H9 (cell line): ENCODE results near the gene CALHM4. TPM values are rescaled to one million over a fixed set of nuclear protein-coding genes. Genes with fewer than 3 reads are reported as not detected.

Source experiments
- DNase-seq: peaks from one replicate; pipeline ENCODE4 v3.0.0-alpha.2; 2017
- H2AFZ ChIP-seq: one replicate; pipeline ENCODE4 v1.6.1; 2013; ENCODE audit warnings: mild to moderate bottlenecking, low read length, control low read depth, moderate library complexity
- H2AK5ac ChIP-seq: 2 replicates; pipeline ENCODE4 v1.6.1; 2013; ENCODE audit warnings: low read length, control low read depth, mixed read lengths; ENCODE audit not compliant: insufficient read length
- H2BK120ac ChIP-seq: one replicate; pipeline ENCODE4 v1.6.1; 2013; ENCODE audit warnings: low read depth, mild to moderate bottlenecking, low read length, control low read depth, inconsistent platforms; ENCODE audit not compliant: poor library complexity, severe bottlenecking
- H2BK12ac ChIP-seq: 2 replicates; pipeline ENCODE4 v1.6.1; 2013; ENCODE audit warnings: low read length, control low read depth, mixed read lengths, low read depth; ENCODE audit not compliant: insufficient read length
- H2BK15ac ChIP-seq: 2 replicates; pipeline ENCODE4 v1.6.1; 2013; ENCODE audit warnings: low read depth, low read length, control low read depth
- H2BK20ac ChIP-seq: one replicate; pipeline ENCODE4 v1.6.1; 2013; ENCODE audit warnings: low read depth, mild to moderate bottlenecking, low read length, control low read depth, inconsistent platforms; ENCODE audit not compliant: poor library complexity, severe bottlenecking
- H2BK5ac ChIP-seq: 2 replicates; pipeline ENCODE4 v1.6.1; 2013; ENCODE audit warnings: low read length, control low read depth, mixed read lengths; ENCODE audit not compliant: insufficient read length
- H3K14ac ChIP-seq: 2 replicates; pipeline ENCODE4 v1.6.1; 2013; ENCODE audit warnings: low read length, control low read depth; ENCODE audit not compliant: insufficient read depth
- H3K18ac ChIP-seq: 2 replicates; pipeline ENCODE4 v1.6.1; 2013; ENCODE audit warnings: low read depth, mild to moderate bottlenecking, mixed read lengths, low read length, control low read depth; ENCODE audit not compliant: insufficient read length
- H3K23ac ChIP-seq: 2 replicates; pipeline ENCODE4 v1.6.1; 2013; ENCODE audit warnings: low read length, control low read depth, mixed read lengths, low read depth; ENCODE audit not compliant: insufficient read length
- H3K23me2 ChIP-seq: 2 replicates; pipeline ENCODE4 v1.6.1; 2013; ENCODE audit warnings: low read depth, mild to moderate bottlenecking, mixed read lengths, low read length, control low read depth; ENCODE audit not compliant: insufficient read length, poor library complexity, severe bottlenecking
- H3K27ac ChIP-seq: 2 replicates; pipeline ENCODE4 v1.5.1; 2013; ENCODE audit warnings: low read length, control low read depth, mixed read lengths, low read depth; ENCODE audit not compliant: insufficient read length
- H3K27me3 ChIP-seq: 2 replicates; pipeline ENCODE4 v1.6.1; 2013; ENCODE audit warnings: low read length, control low read depth, inconsistent platforms; ENCODE audit not compliant: insufficient read depth
- H3K4ac ChIP-seq: 2 replicates; pipeline ENCODE4 v1.6.1; 2013; ENCODE audit warnings: low read depth, mild to moderate bottlenecking, control low read depth, inconsistent platforms, low read length, moderate library complexity
- H3K4me1 ChIP-seq: 2 replicates; pipeline ENCODE4 v1.6.1; 2013; ENCODE audit warnings: low read length, control low read depth, inconsistent platforms; ENCODE audit not compliant: insufficient read depth
- H3K4me2 ChIP-seq: 2 replicates; pipeline ENCODE4 v1.6.1; 2013; ENCODE audit warnings: low read length, control low read depth, mixed read lengths; ENCODE audit not compliant: insufficient read length, insufficient read depth
- H3K56ac ChIP-seq: 2 replicates; pipeline ENCODE4 v1.6.1; 2013; ENCODE audit warnings: low read depth, mild to moderate bottlenecking, mixed read lengths, low read length, control low read depth; ENCODE audit not compliant: insufficient read length
- H3K79me1 ChIP-seq: 2 replicates; pipeline ENCODE4 v1.6.1; 2013; ENCODE audit warnings: low read depth, mild to moderate bottlenecking, moderate library complexity, low read length, control low read depth, inconsistent platforms; ENCODE audit not compliant: insufficient read depth, poor library complexity, severe bottlenecking
- H3K79me2 ChIP-seq: 2 replicates; pipeline ENCODE4 v1.6.1; 2013; ENCODE audit warnings: low read length, control low read depth, inconsistent platforms; ENCODE audit not compliant: insufficient read depth
- H3K9ac ChIP-seq: 2 replicates; pipeline ENCODE4 v1.6.1; 2013; ENCODE audit warnings: low read length, control low read depth, mixed read lengths; ENCODE audit not compliant: insufficient read length; ENCODE audit errors: extremely low read depth
- H3K9me3 ChIP-seq: one replicate; pipeline ENCODE4 v1.6.1; 2013; ENCODE audit warnings: low read depth, low read length, inconsistent platforms; ENCODE audit not compliant: control insufficient read depth
- H3T11ph ChIP-seq: one replicate; pipeline ENCODE4 v1.6.1; 2013; ENCODE audit warnings: mild to moderate bottlenecking, low read length, control low read depth, inconsistent platforms
- H4K20me1 ChIP-seq: one replicate; pipeline ENCODE4 v1.6.1; 2013; ENCODE audit not compliant: control insufficient read depth, insufficient read length, insufficient read depth
- H4K5ac ChIP-seq: 2 replicates; pipeline ENCODE4 v1.6.1; 2013; ENCODE audit warnings: low read depth, mild to moderate bottlenecking, mixed read lengths, low read length, control low read depth; ENCODE audit not compliant: insufficient read length
- H4K8ac ChIP-seq: replicated peaks from 2 replicates; pipeline ENCODE4 v1.6.1; 2013; ENCODE audit warnings: low read length, control low read depth, mixed read lengths, low read depth; ENCODE audit not compliant: insufficient read length
- H4K91ac ChIP-seq: 2 replicates; pipeline ENCODE4 v1.6.1; 2013; ENCODE audit warnings: low read depth, mild to moderate bottlenecking, moderate library complexity, mixed read lengths, low read length, control low read depth; ENCODE audit not compliant: insufficient read length
- H3K27ac Mint-ChIP-seq, 3 experiments: 2 replicates in 2 of 3; 3 replicates in 1 of 3; pipeline ENCODE4 v1.8.0; 2020 to 2021; ENCODE audit warnings: mixed read lengths in 3 of 3, mild to moderate bottlenecking in 1 of 3, moderate library complexity in 1 of 3
- H3K27me3 Mint-ChIP-seq: 2 replicates; pipeline ENCODE4 v1.8.0; 2021; ENCODE audit warnings: low read depth, mild to moderate bottlenecking, moderate library complexity, mixed read lengths
- H3K36me3 Mint-ChIP-seq, 3 experiments: 2 replicates in 2 of 3; 3 replicates in 1 of 3; pipeline ENCODE4 v1.8.0; 2020 to 2021; ENCODE audit warnings: low read depth in 3 of 3, mixed read lengths in 3 of 3; ENCODE audit not compliant: insufficient read depth in 1 of 3
- H3K4me1 Mint-ChIP-seq, 2 experiments: 2 replicates each; pipeline ENCODE4 v1.8.0; 2020; ENCODE audit warnings: mixed read lengths in 2 of 2
- H3K4me3 Mint-ChIP-seq, 2 experiments: 2 replicates in 1 of 2; 3 replicates in 1 of 2; pipeline ENCODE4 v1.8.0; 2020 to 2021; ENCODE audit warnings: mild to moderate bottlenecking in 2 of 2, mixed read lengths in 2 of 2, moderate library complexity in 1 of 2
- H3K9me3 Mint-ChIP-seq, 2 experiments: 2 replicates in 1 of 2; 3 replicates in 1 of 2; pipeline ENCODE4 v1.8.0; 2020; ENCODE audit warnings: mild to moderate bottlenecking in 2 of 2, mixed read lengths in 2 of 2, moderate library complexity in 1 of 2
- CTCF ChIP-seq: fragments of 200-600 bp; sonication (generic); conservative IDR thresholded peaks from 3 replicates; pipeline ENCODE4 v1.8.0; 2021; ENCODE audit warnings: antibody characterized with exemption, mild to moderate bottlenecking
- total RNA-seq: library from RNA; stranded (reverse); gene quantifications from 2 replicates; pipeline ENCODE4 v1.2.1, GENCODE V29; 2021

Gene CALHM4
- total RNA-seq, 1 experiment from 2014 or later: not detected

DNA sequence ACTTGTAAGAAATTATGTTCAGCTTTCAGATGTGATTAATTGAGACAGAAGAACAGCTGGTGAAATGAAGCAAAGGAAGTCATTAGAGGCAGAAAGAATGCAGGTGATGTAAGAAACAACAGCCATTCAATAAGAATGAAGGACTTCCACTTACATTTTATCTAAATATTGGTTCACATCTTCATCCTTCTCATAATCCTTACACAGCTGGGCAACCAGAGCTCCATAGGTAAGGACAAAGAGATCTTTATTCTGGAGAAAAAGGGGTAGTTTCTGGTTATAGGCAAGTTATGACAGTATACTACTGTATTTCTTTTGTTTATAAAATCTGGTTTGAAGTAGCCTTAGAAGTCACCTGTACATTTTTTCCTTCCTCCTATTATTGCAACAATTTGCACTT lies 10.4 kb upstream of the CALHM4 start:
- Histone ChIP-seq H4K5ac (no peak overlapping the region), H3K79me1 (no peaks in the 10 kb centered on the region), H3K27me3 (no peaks in the 10 kb centered on the region), H3K4ac (no peak overlapping the region), H3K23ac (no peak overlapping the region), H2BK20ac (no peak overlapping the region), H2BK15ac (no peak overlapping the region), H2BK120ac (no peak overlapping the region), H2BK5ac (no peak overlapping the region), H4K8ac (no peak overlapping the region), H3K18ac (no peak overlapping the region), H3K9ac (no peak overlapping the region), H3K23me2 (no peaks in the 10 kb centered on the region), H3T11ph (no peak overlapping the region), H3K4me2 (no peak overlapping the region), H4K91ac (no peak overlapping the region), H4K20me1 (no peaks in the 10 kb centered on the region), H3K27ac (no peak overlapping the region), H2AFZ (no peak overlapping the region), H3K79me2 (no peaks in the 10 kb centered on the region), H3K9me3 (no peaks in the 10 kb centered on the region), H3K56ac (no peak overlapping the region), H3K4me1 (no peaks in the 10 kb centered on the region), H3K14ac (no peak overlapping the region), H2BK12ac (no peak overlapping the region), H2AK5ac (no peak overlapping the region)
- H3K27me3 Mint-ChIP-seq: no peaks in the 10 kb centered on the region
- H3K4me3 Mint-ChIP-seq: no peak overlapping the region
- peaks cover 6 to 8% of the 10 kb centered on the region in 2 experiments; a peak in 3 of 4 replicates for H3K4me1 Mint-ChIP-seq
- no peaks in the 10 kb centered on the region for H3K9me3 Mint-ChIP-seq
- TF ChIP-seq CTCF: no peak
- DNase-seq: no peak
- no peak overlapping the region for H3K27ac Mint-ChIP-seq
- H3K36me3 Mint-ChIP-seq: no peaks in the 10 kb centered on the region
